PC-9 (cell line): ENCODE results near the gene PSMD6. TPM values are rescaled to one million over a fixed set of nuclear protein-coding genes. Genes with fewer than 3 reads are reported as not detected.

Experiments
- BruUV-seq: library from RNA; stranded (reverse); fragments of 400-500 nt; replicated peaks from 2 replicates; lab custom pipeline; 2021; lab: Mats Ljungman, UMichigan
- CTCF ChIA-PET: fragments of 300-600 bp; sonication (Branson Sonifier 250); formaldehyde crosslinking; loops from one replicate; lab custom pipeline; 2022; ENCODE audit warnings: antibody characterized with exemption; lab: Charles Lee
- POLR2A ChIA-PET: fragments of 300-600 bp; sonication (Branson Sonifier 250); formaldehyde crosslinking; loops from one replicate; lab custom pipeline; 2022; ENCODE audit warnings: antibody characterized with exemption; ENCODE audit not compliant: unreplicated experiment; lab: Charles Lee
- DNase-seq, 2 experiments: peaks; one replicate each; pipeline versions ENCODE4 v3.0.0 to v3.0.0-alpha.2; 2015 to 2022; ENCODE audit warnings: mixed read lengths in 1 of 2
- H2AFZ ChIP-seq: fragments of 200-600 bp; sonication (generic); 2 replicates; pipeline ENCODE4 v1.8.1; 2017; ENCODE audit warnings: antibody characterized with exemption
- H3F3A ChIP-seq: fragments of 200-600 bp; sonication (generic); 2 replicates; pipeline ENCODE4 v1.8.1; 2017; ENCODE audit warnings: antibody characterized with exemption, mild to moderate bottlenecking, low read depth; ENCODE audit not compliant: insufficient read depth
- H3K27ac ChIP-seq: fragments of 200-600 bp; sonication (generic); 2 replicates; pipeline ENCODE4 v1.6.1; 2016; ENCODE audit warnings: mixed run types
- H3K27me3 ChIP-seq: fragments of 200-600 bp; sonication (generic); 2 replicates; pipeline ENCODE4 v1.6.1; 2016; ENCODE audit warnings: low read depth, mixed run types; ENCODE audit not compliant: insufficient read depth
- H3K36me3 ChIP-seq: fragments of 200-600 bp; sonication (generic); 2 replicates; pipeline ENCODE4 v1.6.1; 2016; ENCODE audit warnings: low read depth, mixed run types
- H3K4me1 ChIP-seq: fragments of 200-600 bp; sonication (generic); replicated peaks from 2 replicates; pipeline ENCODE4 v1.6.1; 2016; ENCODE audit warnings: mixed run types; ENCODE audit not compliant: insufficient read depth
- H3K4me2 ChIP-seq: fragments of 200-600 bp; sonication (generic); 2 replicates; pipeline ENCODE4 v1.6.1; 2017; ENCODE audit warnings: mixed run types
- H3K4me3 ChIP-seq: fragments of 200-600 bp; sonication (generic); 2 replicates; pipeline ENCODE4 v1.6.1; 2016; ENCODE audit warnings: mixed run types
- H3K79me2 ChIP-seq: fragments of 200-600 bp; sonication (generic); 2 replicates; pipeline ENCODE4 v1.6.1; 2017; ENCODE audit warnings: low read depth, mixed run types
- H3K9me2 ChIP-seq: fragments of 200-600 bp; sonication (generic); 2 replicates; pipeline ENCODE4 v1.8.1; 2017; ENCODE audit warnings: mild to moderate bottlenecking; ENCODE audit not compliant: insufficient read depth
- H3K9me3 ChIP-seq: fragments of 200-600 bp; sonication (generic); 2 replicates; pipeline ENCODE4 v1.8.1; 2016; ENCODE audit warnings: low read depth; ENCODE audit not compliant: insufficient read depth
- H4K20me1 ChIP-seq: fragments of 200-600 bp; sonication (generic); 2 replicates; pipeline ENCODE4 v1.8.1; 2017; ENCODE audit not compliant: insufficient read depth
- EZH2 ChIP-seq: fragments of 200-600 bp; sonication (generic); IDR thresholded peaks from 2 replicates; pipeline ENCODE4 v1.8.0; 2017; ENCODE audit warnings: antibody characterized with exemption, low read depth
- intact Hi-C: fragments of 100-400 bp; cut with micrococcal nuclease; formaldehyde crosslinking; loops from one replicate; pipeline ENCODE4 v1.10.0; 2022; ENCODE audit not compliant: unreplicated experiment
- total RNA-seq: library from RNA; stranded (reverse); gene quantifications from 2 replicates; pipeline ENCODE4 v1.2.3, GENCODE V29; 2021
- TF ChIP-seq, protein P1 (sequence below): fragments of 200-600 bp; sonication (generic); conservative IDR thresholded peaks from 2 replicates; pipeline ENCODE4 v1.6.1; 2017; ENCODE audit warnings: mixed run types, antibody characterized with exemption, mild to moderate bottlenecking, moderate library complexity

The PSMD6 gene
- total RNA-seq, 1 experiment from 2014 or later = 68.8 TPM

DNA sequence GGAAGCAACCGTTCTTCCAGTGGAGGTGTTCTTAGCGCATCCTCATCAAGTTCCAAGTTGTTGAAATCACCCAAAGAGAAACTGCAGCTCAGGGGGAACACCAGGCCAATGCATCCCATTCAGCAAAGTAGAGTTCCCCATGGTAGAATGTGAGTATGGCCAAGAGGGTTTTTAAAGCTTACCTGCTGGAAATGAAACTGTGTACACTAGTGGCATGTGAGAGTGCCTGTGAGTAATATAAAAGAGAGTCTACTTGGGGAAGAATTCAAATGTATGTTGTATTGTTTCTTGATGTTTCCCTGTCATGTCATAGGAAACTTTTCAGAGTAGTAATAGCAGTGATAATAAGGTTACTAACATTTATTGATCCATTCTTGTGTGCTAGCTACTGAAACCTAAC is 43.3 kb downstream of the PSMD6 start:
- POLR2A ChIA-PET = no interaction called here

DNA sequence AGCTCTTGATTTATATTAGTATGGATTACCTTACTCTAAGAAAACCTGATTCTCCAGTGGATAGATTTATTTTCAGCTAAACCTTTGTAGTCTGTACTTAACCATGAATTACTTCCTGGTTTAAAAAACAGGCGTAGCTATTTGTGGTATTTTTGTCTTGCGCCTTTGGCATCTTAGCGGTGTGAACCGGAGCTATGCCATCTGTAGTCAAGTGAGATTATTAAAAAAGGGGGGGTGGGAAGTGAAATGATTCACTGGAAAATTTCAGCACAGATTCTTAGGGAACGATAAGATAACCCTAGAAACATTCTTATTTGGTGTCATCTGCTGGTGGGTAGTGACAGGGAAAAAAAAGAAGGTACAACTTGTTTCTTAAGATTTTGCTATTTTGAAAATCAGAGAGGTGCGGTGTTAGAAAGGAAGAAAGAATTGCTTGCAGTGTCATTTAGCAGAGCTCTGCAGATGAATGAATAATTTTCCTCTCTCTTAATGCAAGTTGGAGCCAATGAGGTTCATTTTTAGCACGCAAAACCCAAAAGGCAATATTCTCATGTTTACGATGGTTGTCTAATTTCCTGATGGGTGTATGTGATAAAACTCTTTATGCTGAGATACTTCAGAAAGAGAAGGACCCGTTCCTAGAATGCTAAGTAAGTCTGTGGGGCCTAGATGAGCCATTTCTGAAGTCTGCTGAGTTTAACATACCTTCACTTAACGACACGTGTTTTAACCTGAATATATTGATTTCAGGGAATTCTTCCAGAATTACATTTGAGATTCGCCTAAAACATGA is 44.0 kb downstream of the PSMD6 start:
- Histone ChIP-seq H3K79me2 (peaks cover 11% of the 10 kb centered on the region; the same call in 1 of the 2 replicates), H3K36me3 (no peaks in the 10 kb centered on the region), H3K9me2 (no peaks in the 10 kb centered on the region), H3K4me1 (peaks cover 16% of the 10 kb centered on the region), H2AFZ (no peak overlapping the region), H3K4me3 (no peak overlapping the region), H4K20me1 (peaks cover 2% of the 10 kb centered on the region; the same call in 1 of the 2 replicates), H3F3A (0 out of 2 replicates have a peak, but pooled peaks cover 4% of the 10 kb centered on the region), H3K4me2 (no peak overlapping the region), H3K9me3 (no peaks in the 10 kb centered on the region), H3K27me3 (no peaks in the 10 kb centered on the region), H3K27ac (no peak overlapping the region)
- ChIA-PET CTCF (interaction anchor here (0.6 to 0.7 kb wide), 3 partner anchors 89 to 227 kb away, joined by 3 to 10 read pairs (median 9); no protein-coding TSS in a partner anchor), POLR2A (interaction anchor here (0.6 kb wide), 1 partner anchor 988 kb away, joined by 15 read pairs; no protein-coding TSS in a partner anchor)
- TF ChIP-seq EZH2 = no peak
- TF ChIP-seq, protein P1, sequence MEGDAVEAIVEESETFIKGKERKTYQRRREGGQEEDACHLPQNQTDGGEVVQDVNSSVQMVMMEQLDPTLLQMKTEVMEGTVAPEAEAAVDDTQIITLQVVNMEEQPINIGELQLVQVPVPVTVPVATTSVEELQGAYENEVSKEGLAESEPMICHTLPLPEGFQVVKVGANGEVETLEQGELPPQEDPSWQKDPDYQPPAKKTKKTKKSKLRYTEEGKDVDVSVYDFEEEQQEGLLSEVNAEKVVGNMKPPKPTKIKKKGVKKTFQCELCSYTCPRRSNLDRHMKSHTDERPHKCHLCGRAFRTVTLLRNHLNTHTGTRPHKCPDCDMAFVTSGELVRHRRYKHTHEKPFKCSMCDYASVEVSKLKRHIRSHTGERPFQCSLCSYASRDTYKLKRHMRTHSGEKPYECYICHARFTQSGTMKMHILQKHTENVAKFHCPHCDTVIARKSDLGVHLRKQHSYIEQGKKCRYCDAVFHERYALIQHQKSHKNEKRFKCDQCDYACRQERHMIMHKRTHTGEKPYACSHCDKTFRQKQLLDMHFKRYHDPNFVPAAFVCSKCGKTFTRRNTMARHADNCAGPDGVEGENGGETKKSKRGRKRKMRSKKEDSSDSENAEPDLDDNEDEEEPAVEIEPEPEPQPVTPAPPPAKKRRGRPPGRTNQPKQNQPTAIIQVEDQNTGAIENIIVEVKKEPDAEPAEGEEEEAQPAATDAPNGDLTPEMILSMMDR = no peak
- DNase-seq = peak; percentile 20 to 71
- intact Hi-C loops = loop anchor here (5.0 kb wide), 1 partner anchor 67 kb away; the partner anchor contains the start of gene SCAANT1
- BruUV-seq = no TSS peak

More for the DNA sequence above, 43.3 kb downstream of the PSMD6 start:
- Histone ChIP-seq H3K4me2 (no peak overlapping the region), H3K79me2 (peaks cover 11% of the 10 kb centered on the region; the same call in 1 of the 2 replicates), H3K9me3 (no peaks in the 10 kb centered on the region), H3K36me3 (no peaks in the 10 kb centered on the region), H3F3A (0 out of 2 replicates have a peak, but pooled peaks cover 4% of the 10 kb centered on the region), H3K4me3 (no peak overlapping the region), H4K20me1 (peaks cover 4% of the 10 kb centered on the region; the same call in 1 of the 2 replicates), H3K27ac (no peak overlapping the region), H2AFZ (no peak overlapping the region), H3K4me1 (peaks cover 16% of the 10 kb centered on the region), H3K9me2 (no peaks in the 10 kb centered on the region), H3K27me3 (no peaks in the 10 kb centered on the region)
- CTCF ChIA-PET = interaction anchor here (0.5 kb wide), 1 partner anchor 13 kb away, joined by 10 read pairs; no protein-coding TSS in a partner anchor
- intact Hi-C loops = no loop called here
- BruUV-seq = no TSS peak
- DNase-seq = no peak
- TF ChIP-seq, protein P1 = no peak
- TF ChIP-seq EZH2 = no peak

DNA sequence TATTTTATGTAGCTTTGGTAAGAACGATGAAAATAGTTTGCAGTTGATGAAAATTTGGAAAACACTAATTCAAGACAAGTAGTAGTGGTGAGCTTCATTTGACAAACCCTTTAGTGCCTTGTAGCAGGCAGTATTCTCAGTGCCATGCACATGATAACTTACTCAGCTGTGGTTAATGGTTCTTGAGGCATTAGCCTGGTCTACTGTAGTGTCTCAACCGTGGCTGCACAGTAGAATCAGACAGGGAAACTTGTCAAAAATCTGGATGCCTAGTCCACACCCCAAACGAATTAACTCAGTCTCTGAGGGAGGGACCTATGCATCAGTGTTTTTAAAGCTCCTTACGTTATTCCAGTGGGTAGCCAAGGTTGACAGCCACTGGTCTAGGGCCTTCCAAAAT is 45.4 kb downstream of the PSMD6 start:
- Histone ChIP-seq H3K4me2 (no peak overlapping the region), H3F3A (0 out of 2 replicates have a peak, but pooled peaks cover 4% of the 10 kb centered on the region), H3K27ac (no peak overlapping the region), H3K9me3 (no peaks in the 10 kb centered on the region), H3K27me3 (no peaks in the 10 kb centered on the region), H3K9me2 (no peaks in the 10 kb centered on the region), H4K20me1 (no peaks in the 10 kb centered on the region), H2AFZ (no peak overlapping the region), H3K4me3 (no peak overlapping the region), H3K4me1 (peaks cover 16% of the 10 kb centered on the region), H3K36me3 (no peaks in the 10 kb centered on the region), H3K79me2 (peaks cover 11% of the 10 kb centered on the region)
- TF ChIP-seq, protein P1 = no peak
- no peak for TF ChIP-seq EZH2
- no peak for DNase-seq
- ChIA-PET CTCF (no interaction called here), POLR2A (no interaction called here)
- no TSS peak for BruUV-seq
- intact Hi-C loops = loop anchor here (5.0 kb wide), 1 partner anchor 66 kb away; the partner anchor contains the start of gene SCAANT1
